SW480 (cell line): ENCODE results near the gene CARM1.
"Not testable (repeated sequence)": the region's sequence is repeated elsewhere in the genome, so short reads cannot be mapped to it uniquely, and the experiment has no call there.

Experiments used
- DNase-seq: peaks from one replicate; pipeline ENCODE4 v3.0.0-alpha.2; 2016; ENCODE audit warnings: low spot score

The CARM1 gene

GRCh38 chr19:10872546-10873107, 1.3 kb downstream of the CARM1 start:
- no peak for DNase-seq

GRCh38 chr19:10874024-10874423, 2.7 kb downstream of the CARM1 start:
- DNase-seq: no peak

- no peak for DNase-seq
These were observed 5.3 kb downstream of the CARM1 start for GRCh38 chr19:10876459-10877240.

- DNase-seq: not testable (repeated sequence)
These were observed 6.3 kb downstream of the CARM1 start for GRCh38 chr19:10877608-10878007.

GRCh38 chr19:10878253-10878652, 6.9 kb downstream of the CARM1 start:
- no peak for DNase-seq

GRCh38 chr19:10881403-10882107, 10.2 kb downstream of the CARM1 start:
- DNase-seq: no peak

GRCh38 chr19:10882108-10882457, 10.7 kb downstream of the CARM1 start:
- no peak for DNase-seq

GRCh38 chr19:10884274-10884673, 12.9 kb downstream of the CARM1 start:
- no peak for DNase-seq

GRCh38 chr19:10885201-10886169, 14.1 kb downstream of the CARM1 start:
- no peak for DNase-seq

- no peak for DNase-seq
These were observed 16.4 kb downstream of the CARM1 start for GRCh38 chr19:10887616-10888367.

- DNase-seq: no peak
These were observed 17.1 kb downstream of the CARM1 start for GRCh38 chr19:10888421-10888866.

GRCh38 chr19:10889880-10890279, 18.5 kb downstream of the CARM1 start:
- DNase-seq: no peak

- DNase-seq: no peak
These were observed 20.2 kb downstream of the CARM1 start for GRCh38 chr19:10891405-10892086.

- DNase-seq: no peak
These were observed 20.9 kb downstream of the CARM1 start for GRCh38 chr19:10892256-10892655.

GRCh38 chr19:10894911-10895213, 23.5 kb downstream of the CARM1 start:
- no peak for DNase-seq

- DNase-seq: no peak
These were observed 24.0 kb downstream of the CARM1 start for GRCh38 chr19:10895363-10895762.

- DNase-seq: no peak
These were observed 24.6 kb downstream of the CARM1 start for GRCh38 chr19:10895920-10896319.

GRCh38 chr19:10896851-10897526, 25.6 kb downstream of the CARM1 start:
- DNase-seq: no peak

- DNase-seq: no peak
These were observed 27.3 kb downstream of the CARM1 start for GRCh38 chr19:10898633-10899032.

- no peak for DNase-seq
These were observed 27.8 kb downstream of the CARM1 start for GRCh38 chr19:10899151-10899653.
